Posterior cingulate gyrus (tissue), 11 donors: ENCODE measurements around the gene SSU72.

Experiments used
- DNase-seq, 10 donors: peaks; one replicate each; pipeline versions ENCODE4 v3.0.0 to v3.0.0-alpha.2; 2020 to 2021; ENCODE audit warnings: mixed read lengths in 3 of 10
- intact Hi-C: fragments of 100-400 bp; cut with DNase I; formaldehyde crosslinking; loops from one replicate; pipeline ENCODE4 v1.15.1; 2023

The SSU72 gene

DNA sequence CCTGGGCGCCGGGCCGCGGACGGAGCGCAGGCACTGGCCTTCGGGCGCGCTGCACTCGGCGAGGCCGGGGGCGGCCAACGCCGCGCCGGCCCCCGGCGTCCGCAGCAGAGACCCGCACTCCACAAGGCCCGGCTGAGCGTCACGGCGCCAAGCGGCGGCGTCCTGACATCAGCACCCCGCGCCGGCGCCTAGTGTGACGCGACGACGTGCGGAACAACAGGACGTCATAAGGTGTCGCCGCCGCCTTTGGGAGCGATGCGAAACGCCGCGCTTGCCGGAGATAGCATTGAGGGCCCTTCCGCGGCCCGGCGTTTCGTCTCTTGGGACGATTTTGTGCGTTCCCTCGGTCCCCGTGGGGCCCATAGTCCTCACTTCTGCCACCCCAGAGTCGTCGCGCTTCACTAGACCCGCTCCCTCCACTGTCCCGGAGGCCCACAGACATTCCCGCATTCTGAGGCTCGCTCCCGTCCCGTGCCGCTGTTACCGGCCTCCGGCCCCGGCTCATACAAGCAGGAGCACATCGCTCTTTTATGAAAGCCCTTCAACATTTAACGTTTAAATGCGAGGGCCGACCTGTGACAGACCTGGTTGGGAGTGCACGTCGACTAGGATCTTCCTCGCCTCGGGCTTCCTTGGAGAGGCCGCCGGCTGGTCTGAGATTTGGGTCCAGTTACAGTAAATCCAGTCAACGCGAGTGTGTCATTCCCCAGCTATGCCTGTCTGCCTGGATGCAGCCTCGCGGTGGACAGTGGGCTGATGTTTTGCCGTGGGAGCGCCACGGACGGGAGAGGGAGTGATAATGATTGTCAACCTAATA, at the start of gene SSU72:
Gene SSU72, minus strand, starts transcription at position 143 of the 817 bp plus-strand sequence. CDS start 306 bp downstream, outside the sequence.
- intact Hi-C loops, result loop anchor here (2.0 kb wide), 1 partner anchor 40 kb away; the partner anchor contains the start of gene MIB2

DNA sequence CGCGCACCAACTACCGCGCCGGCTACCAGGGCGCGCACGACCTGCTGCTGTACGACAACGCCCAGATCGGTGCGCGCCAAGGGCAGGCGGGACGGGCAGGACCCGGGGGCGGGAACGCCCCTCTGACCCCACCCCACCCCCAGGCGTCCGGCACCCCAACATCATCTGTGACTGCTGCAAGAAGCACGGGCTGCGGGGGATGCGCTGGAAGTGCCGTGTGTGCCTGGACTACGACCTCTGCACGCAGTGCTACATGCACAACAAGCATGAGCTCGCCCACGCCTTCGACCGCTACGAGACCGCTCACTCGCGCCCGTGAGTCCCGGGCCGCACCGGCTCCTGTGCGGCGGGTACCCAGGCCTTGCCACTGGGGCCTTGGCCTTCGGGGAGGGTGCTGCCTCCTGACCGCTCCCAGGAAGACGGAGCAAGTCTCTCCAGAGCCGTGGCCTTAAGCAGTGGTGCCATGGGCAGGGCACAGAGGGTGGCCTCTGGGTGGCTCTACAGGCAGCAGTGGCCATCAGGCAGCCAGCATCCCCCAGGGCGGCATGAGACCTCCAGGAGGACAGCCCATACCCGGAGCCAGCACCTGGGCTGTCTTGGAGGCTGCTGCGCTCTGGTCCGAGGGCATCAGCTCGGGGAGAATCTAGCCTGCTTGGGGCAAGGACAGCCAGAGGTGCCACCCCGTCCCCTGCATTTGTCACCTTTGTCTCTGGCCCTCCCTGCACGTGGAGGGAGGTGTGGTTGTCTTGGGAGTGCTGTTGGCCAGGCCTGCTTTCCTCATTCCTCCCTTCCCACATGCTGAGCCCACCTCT, 49.2 kb upstream of the SSU72 start:
- DNase-seq, result peak in 2 of 10 donors; percentile 74 to 76
- intact Hi-C loops, result no loop called here

More for the DNA sequence above, at the start of gene SSU72:
- peak; percentile 80 to 98 (median 90) for DNase-seq

DNA sequence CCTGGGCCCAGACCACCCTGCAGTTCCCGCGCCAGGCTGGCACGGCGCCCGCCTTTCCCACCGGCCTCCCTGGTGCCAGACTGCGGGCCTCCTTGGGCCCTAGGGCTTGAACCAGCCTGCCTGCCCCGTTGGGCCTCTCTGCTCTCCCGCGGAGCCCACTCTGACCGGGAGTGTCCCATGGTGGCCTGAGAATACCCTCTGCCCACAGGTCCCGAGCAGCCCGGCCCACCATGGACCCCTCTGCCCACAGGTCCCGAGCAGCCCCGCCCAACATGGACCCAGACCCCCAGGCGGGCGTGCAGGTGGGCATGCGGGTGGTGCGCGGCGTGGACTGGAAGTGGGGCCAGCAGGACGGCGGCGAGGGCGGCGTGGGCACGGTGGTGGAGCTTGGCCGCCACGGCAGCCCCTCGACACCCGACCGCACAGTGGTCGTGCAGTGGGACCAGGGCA, 48.5 kb upstream of the SSU72 start:
- peak in 2 of 10 donors; percentile 65 to 88 for DNase-seq

DNA sequence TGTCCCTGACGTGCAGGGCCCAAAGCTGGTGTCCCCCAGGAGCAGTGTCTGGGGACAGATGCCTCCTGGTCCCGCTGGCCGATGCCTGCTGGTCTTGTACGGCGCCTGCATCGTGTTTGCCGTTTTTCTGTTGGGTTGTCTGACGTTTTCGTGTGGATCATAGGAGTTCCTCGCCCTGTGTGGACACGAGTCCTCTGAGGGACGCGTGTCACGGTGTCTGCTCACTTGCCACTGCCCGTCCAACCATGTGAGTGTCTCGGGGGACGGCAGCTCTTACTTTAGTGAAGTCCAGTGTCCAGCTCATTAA, 48.1 kb upstream of the SSU72 start:
- intact Hi-C loops, result no loop called here
- DNase-seq, result peak in 2 of 10 donors; percentile 43 to 61

More for the DNA sequence above, 48.5 kb upstream of the SSU72 start:
- intact Hi-C loops, result no loop called here

DNA sequence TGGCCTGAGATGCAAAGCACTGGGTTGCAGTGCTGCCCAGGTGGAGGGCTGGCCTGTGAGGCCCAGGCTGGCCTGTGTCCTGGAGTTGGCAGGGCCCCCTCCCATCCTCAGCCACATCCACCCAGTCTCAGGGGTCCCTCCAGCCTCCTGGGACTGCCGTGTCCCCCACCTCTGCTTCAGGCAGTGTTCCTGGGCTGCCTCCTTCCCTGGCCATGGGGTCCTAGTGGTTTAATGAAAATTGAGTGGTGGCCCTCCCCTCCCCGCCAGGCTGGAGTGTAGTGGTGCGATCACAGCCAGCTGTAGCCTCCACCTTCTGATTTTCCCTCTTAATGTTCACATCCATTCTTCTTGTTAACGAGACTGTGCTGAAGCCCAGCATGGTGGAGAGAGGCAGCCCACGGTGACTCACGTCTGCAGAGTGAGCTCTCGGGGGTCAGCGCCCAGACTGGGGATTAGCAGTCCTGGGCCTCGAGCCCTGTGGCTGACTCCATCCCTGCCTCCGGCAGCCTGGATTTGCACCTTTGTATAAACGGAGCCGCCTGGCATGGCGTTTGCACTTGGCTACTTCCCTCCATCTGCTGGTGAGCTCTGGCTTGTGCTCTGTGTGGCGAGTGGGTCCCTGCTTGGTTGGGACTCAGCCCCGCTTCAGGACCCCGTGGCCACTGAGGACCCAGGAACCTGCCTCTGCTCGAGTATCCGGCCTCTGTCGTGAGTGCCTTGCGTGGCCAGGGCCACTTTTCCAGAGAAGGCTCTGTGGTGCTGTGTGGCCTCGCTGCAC, 47.5 kb upstream of the SSU72 start:
- peak in 1 of 10 donors; percentile 51 for DNase-seq
- intact Hi-C loops, result no loop called here

DNA sequence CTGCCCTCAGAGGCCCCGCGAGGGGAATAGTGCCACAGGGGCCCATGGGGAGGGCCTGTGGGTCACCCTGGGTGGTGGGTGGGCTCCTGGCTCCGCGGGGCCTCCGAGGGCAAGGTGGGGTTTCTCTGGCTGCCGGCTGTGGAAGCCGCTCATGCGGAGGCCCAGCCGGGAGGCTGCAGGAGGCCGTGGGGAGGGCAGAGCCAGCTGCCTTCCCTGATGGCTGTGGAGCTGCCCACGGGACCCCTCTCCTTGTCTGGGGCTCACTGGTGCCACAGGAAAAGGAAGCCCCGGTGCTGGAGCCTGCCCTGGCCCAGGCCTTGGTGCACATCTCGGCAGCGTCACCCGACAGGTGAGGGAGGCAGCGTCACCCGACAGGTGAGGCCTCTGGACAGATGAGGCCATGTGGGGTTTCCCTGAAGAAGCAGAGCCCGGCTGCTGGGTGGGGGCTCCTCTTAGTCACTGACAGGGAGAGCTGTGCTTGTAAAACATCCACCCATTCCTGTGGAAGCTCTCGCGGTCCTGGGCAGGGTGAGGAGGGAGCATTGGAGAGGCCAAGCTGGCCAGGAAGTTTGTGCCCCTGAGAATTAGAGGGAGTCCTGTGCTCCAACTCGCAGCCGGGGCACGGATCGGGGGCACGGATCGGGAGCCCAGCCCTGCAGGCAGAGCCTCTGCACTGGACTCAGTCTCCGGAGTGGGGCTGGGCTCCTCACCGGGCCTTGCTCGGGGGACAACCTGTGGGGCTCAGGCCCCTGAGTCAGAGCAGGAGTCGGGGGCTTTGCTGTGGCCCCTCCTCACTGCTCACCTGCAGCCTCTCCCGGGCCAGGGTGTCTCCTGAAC, 46.7 kb upstream of the SSU72 start:
- intact Hi-C loops, result no loop called here
- DNase-seq, result peak in 1 of 10 donors; percentile 62

DNA sequence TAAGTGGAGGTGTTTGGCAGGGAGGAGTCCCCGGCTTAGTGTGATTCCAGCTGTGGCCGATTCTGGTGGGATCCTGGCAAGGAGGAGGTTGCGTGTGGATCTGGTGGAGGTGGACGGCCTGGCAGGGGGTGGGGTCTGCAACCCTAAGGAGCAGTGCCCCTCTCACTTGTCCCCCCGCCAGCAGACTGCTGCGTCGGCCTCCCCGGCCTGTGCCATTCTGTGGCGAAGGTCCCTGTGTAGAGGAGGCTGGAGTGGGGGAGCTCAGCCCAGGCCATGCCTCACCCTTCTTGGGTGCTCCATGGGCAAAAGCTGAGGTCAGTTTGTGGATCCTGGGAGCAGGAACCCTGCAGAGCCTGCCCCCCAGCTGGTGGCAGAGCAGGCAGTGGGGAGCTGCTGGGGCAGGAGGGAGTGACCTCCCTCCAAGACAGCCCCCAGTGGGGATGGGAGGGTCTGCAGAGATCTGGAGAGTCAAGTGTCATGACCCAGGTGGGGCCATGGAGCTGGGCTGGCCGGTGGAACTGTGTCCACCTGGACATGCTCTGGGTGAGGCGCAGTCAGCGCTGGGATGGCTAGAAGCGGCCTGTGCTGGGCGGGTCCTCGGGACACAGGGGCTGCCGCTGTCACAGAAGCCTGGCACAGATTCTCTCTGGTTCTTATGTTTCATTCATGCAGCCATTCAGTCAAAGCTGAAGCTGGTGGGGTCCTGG, 45.9 kb upstream of the SSU72 start:
- DNase-seq, result peak in 1 of 10 donors; percentile 82
- intact Hi-C loops, result no loop called here

DNA sequence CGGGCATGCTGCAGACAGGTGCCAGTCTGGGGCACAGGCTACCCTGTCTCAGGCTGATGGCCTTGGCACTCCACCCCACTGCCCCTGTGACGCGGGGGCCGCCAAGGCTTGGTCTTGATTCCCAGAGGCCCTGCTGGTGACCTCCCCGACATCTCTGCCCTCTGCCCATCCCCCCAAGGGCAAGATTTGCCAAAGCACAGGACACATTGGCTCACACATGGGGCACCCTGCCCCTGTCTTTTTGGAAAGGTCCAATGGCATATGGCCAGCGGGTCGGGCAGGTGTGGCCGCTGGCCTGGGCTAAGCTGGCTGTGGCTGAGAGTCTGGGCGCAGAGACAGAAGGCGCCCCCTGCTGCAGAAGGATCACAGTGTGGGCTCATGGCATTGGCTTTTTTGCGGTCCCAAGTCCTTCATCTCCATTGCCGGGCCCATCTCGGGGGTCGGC, 45.3 kb upstream of the SSU72 start:
- DNase-seq, result peak in 4 of 10 donors; percentile 2 to 75 (median 50)
- intact Hi-C loops, result no loop called here

DNA sequence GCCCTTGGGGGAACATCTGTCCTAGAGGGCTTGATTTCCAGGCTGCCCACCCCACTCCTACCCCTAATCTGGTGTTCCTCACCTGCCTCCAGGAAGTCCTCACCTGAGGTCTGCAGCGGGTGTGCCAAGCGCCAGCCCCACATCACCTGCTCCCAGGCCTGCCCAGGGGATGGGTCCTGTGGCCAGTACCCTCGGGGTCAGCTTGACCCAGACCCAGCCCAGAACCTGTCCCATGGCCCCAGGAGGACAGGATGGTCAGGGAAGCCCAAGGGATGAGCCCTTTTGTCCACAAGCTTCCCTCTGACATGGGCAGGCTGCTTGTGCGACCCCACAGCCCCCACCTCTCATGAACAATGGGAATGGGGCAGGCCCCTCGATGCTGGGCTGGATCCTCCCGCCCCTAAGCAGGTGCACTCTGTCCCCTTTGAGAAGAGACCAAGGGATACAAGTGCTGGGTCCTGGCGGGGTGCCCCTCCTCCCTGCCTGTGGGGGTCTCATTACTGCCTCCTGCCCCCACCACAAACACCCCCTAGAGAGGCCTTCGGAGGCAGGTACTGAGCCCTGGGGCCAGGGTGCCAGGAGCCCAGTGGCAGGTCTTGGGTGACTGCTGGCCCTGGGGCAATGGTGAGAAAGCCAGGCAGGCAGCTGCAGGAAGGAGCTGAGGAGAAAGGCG, 43.9 kb upstream of the SSU72 start:
- intact Hi-C loops, result no loop called here
- DNase-seq, result peak in 3 of 10 donors; percentile 48 to 67 (median 61)

DNA sequence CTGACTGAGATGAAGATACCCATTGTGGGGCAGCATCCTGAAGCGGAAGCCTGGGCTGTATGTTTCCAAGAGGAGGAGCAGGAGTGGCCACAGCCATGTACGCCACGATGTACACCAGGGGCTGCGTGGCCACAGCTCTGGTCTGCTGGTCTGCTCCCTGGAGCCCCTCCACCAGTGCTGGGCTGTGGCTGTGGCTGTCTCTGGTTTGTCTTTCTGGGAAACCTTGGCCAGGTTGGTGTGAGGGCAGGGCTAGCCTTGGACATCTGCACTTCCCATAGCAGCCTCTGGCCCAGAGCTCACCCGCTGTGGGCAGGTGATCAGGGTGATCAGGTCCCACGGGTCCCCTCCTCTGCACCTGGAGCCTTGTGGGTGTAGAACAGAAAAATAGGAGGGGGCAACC, 43.3 kb upstream of the SSU72 start:
- intact Hi-C loops, result no loop called here
- DNase-seq, result peak in 1 of 10 donors; percentile 43

DNA sequence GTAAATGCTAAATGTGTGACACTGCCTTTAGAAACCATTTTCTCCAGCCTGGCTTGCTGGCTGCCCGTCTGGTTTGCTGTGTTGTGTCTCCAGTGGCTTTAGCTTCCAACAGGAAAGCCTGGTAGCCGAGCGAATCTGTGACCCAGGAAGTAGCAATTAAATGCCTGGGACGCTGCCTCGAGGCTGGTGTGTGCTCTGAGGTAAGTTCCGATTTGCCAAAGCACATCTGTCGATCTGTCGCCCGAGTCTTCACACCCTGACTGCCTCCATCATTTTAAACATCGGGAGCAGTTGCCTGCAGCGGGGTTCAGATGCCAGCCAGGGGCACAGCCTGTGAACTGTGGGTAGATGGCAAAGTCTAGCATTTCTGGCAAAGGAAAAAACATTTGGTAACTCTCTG, 42.9 kb upstream of the SSU72 start:
- DNase-seq, result peak in 1 of 10 donors; percentile 14
- intact Hi-C loops, result no loop called here

DNA sequence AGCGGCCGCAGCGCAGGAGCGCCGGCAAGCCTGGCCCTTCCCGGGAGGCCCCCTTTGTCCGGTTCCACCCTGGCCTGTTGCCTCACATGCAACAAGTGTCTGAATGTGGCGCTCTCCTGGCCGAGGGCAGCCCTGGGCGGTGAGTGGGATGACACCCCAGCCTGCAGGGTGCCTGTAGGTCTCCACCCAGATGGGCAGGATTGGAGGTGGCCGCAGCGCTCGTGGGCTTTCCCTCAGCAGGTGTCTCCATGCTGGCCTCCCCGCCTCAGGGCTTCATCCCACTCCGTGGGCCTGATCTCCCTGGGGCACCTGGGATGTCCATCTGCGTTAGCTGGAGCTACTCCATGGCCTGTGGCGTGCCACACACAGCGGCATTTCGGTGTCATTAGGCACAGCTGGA, 42.2 kb upstream of the SSU72 start:
- peak in 1 of 10 donors; percentile 72 for DNase-seq
- intact Hi-C loops, result no loop called here

DNA sequence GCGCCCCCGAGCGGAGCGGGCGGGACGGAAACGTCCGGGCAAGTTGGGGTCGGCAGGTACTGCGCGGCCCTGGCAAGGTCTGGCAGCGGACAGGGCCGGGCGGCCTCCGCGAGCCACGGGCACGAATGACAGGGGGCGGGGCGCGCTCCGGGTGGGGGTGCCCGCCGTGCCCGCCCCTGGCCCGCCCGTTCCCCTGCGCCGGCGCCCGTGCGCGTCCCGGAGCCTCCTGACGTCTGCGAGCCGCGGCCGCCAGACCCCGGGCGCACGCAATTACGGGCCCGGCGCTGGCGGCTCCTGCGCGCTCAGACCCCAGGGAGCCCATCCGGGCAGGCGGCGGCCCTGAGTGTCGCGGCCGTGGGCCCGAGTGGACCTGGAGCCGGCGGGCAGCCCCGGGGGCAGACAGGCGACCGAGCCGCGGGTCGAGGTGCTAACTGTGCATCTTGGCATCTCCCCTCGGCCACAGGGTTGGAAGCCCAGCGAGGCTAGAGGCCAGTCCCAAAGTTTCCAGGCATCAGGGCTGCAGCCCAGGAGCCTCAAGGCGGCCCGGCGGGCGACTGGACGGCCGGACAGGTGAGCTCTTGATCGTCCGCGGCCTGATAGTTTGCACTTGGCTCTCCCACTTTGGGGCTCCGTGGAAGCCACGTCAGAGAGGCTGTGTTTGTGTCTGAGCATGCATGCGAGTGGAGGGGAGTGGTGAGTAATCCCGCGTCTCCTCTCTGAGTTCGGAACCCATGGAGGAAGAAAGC, 41.6 kb upstream of the SSU72 start:
- intact Hi-C loops, result no loop called here
- DNase-seq, result peak in 3 of 10 donors; percentile 16 to 79 (median 30)

DNA sequence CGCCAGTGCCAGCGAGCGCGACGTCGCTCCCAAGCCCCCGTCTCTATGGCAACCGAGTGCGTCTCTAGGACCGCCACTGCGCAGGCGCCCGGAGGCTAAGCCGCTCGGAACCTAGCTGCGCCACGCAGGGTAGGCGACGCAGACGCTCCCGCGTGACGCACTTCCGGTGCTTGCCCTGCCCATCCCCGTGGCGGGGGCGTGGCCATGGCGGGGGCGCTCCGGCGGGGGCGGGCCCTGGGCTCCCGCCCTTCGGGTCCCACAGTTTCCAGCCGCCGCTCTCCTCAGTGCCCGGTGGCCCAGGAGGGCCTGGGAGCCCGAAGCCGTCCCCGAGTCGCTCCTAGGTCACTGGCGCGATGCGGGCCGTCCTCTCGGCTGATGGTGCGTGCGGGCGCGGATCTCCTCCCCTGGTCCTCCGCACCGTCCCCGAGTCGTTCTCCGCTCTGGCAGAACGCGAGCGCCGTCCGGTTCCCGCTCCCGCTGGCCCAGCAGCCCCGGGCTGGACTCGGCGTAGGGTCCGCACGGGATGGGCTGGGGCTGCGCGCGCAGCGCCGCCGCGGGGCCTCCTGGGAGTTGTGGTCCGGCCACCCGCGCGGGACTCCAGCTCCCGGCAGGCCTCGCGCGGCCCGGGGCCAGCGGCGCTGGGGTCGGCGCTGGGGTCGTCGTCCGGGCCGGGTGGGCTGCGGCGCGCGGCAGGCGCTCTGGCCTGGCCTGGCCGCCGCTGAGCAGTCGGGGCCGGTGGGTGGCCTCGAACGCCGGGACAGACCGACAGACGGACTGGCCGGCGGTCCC, 40.8 kb upstream of the SSU72 start, which contains the start of gene MIB2:
Gene MIB2, plus strand, starts transcription at position 245 of the 789 bp plus-strand sequence. CDS start 7,953 bp downstream, outside the sequence.
- peak; percentile 92 to 100 (median 96) for DNase-seq
- intact Hi-C loops, result loop anchor here (2.0 kb wide), 1 partner anchor 41 kb away; the partner anchor contains the start of gene SSU72

DNA sequence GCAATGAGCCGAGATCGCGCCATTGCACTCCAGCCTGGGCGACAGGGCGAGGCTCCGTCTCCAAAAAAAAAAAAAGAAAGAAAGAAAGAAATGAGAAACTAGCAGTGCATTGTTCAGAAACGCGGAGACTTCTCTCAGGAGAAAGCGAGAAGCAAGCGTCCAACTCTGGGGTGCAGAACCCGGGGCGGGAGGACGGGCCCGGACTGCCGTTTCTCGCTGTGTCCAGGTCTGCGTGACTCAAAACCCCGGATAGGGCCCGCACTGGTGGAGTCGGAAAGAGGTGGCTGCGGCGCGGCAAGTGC, 40.2 kb upstream of the SSU72 start:
- intact Hi-C loops, result loop anchor here (2.0 kb wide), 1 partner anchor 40 kb away; the partner anchor contains the start of gene SSU72
- DNase-seq, result no peak

DNA sequence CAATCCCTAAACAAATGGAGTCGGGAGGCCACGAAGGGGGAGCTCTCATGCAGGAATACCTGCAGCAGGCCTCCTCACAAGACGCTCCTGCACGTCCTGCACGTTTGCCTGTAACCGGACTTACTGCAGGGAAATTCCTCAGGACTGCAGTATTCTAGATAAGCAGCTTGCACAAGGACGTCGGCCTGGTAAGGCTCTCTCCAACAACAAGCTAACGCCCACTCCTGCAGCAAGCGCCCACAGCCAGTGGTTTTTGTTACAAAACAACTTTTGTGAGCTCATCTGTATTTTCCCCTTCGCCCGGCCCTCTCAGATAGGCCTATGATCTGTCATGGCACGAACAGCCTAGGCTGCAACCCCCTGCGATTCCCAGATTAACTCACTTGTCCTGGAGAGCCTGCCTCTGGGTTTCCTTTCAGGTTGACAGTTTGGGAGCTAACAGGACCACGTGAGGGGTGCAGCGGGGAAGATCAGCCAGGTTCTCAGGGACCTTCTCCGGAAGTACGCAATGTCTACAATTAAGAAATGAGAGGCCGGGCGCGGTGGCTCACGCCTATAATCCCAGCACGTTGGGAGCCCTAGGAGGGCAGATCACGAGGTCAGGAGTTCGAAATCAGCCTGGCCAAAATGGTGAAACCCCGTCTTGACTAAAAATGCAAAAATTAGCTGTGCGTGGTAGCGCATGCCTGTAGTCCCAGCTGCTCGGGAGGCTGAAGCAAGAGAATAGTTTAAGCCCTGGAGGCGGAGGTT, 39.7 kb upstream of the SSU72 start:
- intact Hi-C loops, result loop anchor here (2.0 kb wide), 1 partner anchor 40 kb away; the partner anchor contains the start of gene SSU72
- DNase-seq, result peak in 3 of 10 donors; percentile 29 to 47 (median 43)
